Gastrocnemius medialis (tissue), 4 donors: ENCODE measurements around the gene SBF1.

Experiments
- CTCF ChIP-seq, 5 experiments: fragments of 450-650 bp in 3 of 5; fragments of 200-600 bp in 2 of 5; sonication (generic) in 2 of 5; IDR thresholded peaks in 4 of 5; conservative IDR thresholded peaks in 1 of 5; 1 replicate in 4 of 5; 2 replicates in 1 of 5; pipeline ENCODE4 v1.5.1; 2016 to 2019; ENCODE audit warnings: antibody characterized with exemption in 5 of 5, mild to moderate bottlenecking in 3 of 5, moderate library complexity in 3 of 5
- POLR2A ChIP-seq, 2 donors: fragments of 450-650 bp; IDR thresholded peaks; one replicate each; pipeline ENCODE4 v1.6.1; 2017; ENCODE audit warnings: antibody characterized with exemption in 2 of 2, mild to moderate bottlenecking in 2 of 2, moderate library complexity in 2 of 2

DNA sequence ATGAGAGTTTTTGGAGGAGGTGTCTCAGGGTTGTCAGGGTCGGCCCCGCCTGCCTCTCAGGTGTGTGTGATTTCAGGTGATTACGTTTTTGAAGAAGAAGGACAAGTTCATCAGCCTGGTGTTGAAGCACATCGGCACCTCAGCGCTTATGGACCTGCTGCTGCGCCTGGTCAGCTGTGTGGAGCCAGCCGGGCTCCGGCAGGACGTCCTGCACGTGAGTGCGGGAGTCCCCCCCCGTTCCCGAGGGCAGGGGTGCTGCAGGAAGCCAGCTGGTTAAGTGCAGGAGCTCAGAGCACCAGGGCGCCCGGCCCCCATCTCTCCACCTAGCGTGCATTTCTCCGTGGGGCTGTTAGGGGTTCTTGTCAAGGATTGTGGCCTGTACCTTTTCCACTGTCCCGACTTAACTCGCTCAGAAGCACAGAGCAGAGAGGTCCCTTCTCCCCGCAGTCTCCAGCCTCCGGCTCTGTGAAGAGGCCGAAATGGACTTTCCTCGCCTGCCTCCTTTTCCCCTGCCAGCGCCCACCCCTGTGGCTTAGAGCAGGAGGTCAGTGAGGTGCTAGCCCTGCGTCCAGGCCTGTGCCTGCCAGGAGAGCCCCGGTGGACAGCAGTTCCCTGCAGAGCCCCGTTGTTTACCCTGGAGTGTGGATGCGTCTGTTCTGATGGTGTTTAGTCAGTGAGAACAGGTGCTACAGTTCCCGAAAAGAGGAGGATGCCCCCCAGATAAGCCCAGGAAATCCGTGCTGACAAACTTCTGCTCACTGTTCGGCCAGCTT lies 60.2 kb downstream of the SBF1 start:
- no peak for TF ChIP-seq CTCF (IDR thresholded peaks at IDR 0.05 in 4 of 5, conservative IDR thresholded peaks at IDR 0.05 in 1 of 5)
- no peak for TF ChIP-seq POLR2A (IDR thresholded peaks at IDR 0.05)
